Esophagus (tissue), 2 donors: ENCODE data around the gene SPATA19. TPM values are rescaled to one million over a fixed set of nuclear protein-coding genes. Genes with fewer than 3 reads are reported as not detected.

Experiments used
- H3K27ac ChIP-seq, 2 donors: one replicate each; pipeline ENCODE4 v1.5.1; 2013; ENCODE audit warnings: low read depth in 2 of 2, mild to moderate bottlenecking in 2 of 2, inconsistent platforms in 1 of 2, low read length in 1 of 2, moderate library complexity in 1 of 2
- H3K27me3 ChIP-seq, 2 donors: one replicate each; pipeline ENCODE4 v1.6.1; 2013; ENCODE audit warnings: low read length in 2 of 2, control low read depth in 1 of 2, mild to moderate bottlenecking in 1 of 2; ENCODE audit not compliant: insufficient read depth in 2 of 2, control insufficient read depth in 1 of 2
- H3K36me3 ChIP-seq, 2 donors: one replicate each; pipeline ENCODE4 v1.6.1; 2013; ENCODE audit warnings: low read length in 1 of 2; ENCODE audit not compliant: control insufficient read depth in 2 of 2, insufficient read depth in 2 of 2
- H3K4me1 ChIP-seq, 2 donors: one replicate each; pipeline ENCODE4 v1.6.1; 2013; ENCODE audit warnings: low read length in 1 of 2; ENCODE audit not compliant: control insufficient read depth in 2 of 2, insufficient read depth in 2 of 2
- H3K4me3 ChIP-seq, 2 donors: one replicate each; pipeline ENCODE4 v1.5.1; 2013; ENCODE audit warnings: low read length in 2 of 2, mild to moderate bottlenecking in 2 of 2, low read depth in 1 of 2, moderate library complexity in 1 of 2
- H3K9me3 ChIP-seq, 2 donors: one replicate each; pipeline ENCODE4 v1.6.1; 2013; ENCODE audit warnings: mild to moderate bottlenecking in 2 of 2, low read depth in 1 of 2, low read length in 1 of 2, moderate library complexity in 1 of 2; ENCODE audit not compliant: control insufficient read depth in 2 of 2, insufficient read depth in 1 of 2
- WGBS, 2 donors: extraction: QIAGEN DNeasy Blood & Tissue Kit; methylation state at CpG; one replicate each; pipeline ENCODE4 v1.1.7; 2013; 5-methylcytosine and 5-hydroxymethylcytosine counted together
- polyA plus RNA-seq, 2 donors: library from polyadenylated mRNA; stranded (reverse); fragments of 200-250 nt; gene quantifications; one replicate each; pipeline ENCODE4 v1.2.3, GENCODE V29; 2013
- donor health status: healthy with polysubstance abuse.
- donor health status: Bipolar disorder and iron deficiency.

Gene SPATA19
- under 1 TPM in 1 of 2 donors, not detected in 1; 0.08 TPM for polyA plus RNA-seq

- Histone ChIP-seq H3K27ac (no peak within 1 kb of the TSS), H3K4me1 (no peaks in the 10 kb centered on the region), H3K9me3 (peaks cover 2 to 3% of the 10 kb centered on the region in 2 donors), H3K27me3 (no peaks in the 10 kb centered on the region), H3K36me3 (no peaks in the 10 kb centered on the region), H3K4me3 (no peak within 1 kb of the TSS)
- 58 to 65% methylated on average over 2 of the region's 2 CpGs for WGBS, 2 donors
Observed at GRCh38 chr11:133845413-133845812, at the start of gene SPATA19. Gene SPATA19 (minus strand): TSS chr11:133845513. CDS start chr11:133845446, 67 bp downstream.

- H3K9me3 ChIP-seq = no peaks in the 10 kb centered on the region
- H3K27me3 ChIP-seq = no peaks in the 10 kb centered on the region
- no peak overlapping the region for H3K4me3 ChIP-seq
- no peak overlapping the region for H3K27ac ChIP-seq
- H3K36me3 ChIP-seq = no peaks in the 10 kb centered on the region
- WGBS, 2 donors = 47 to 50% methylated on average over 10 of the region's 10 CpGs
- no peaks in the 10 kb centered on the region for H3K4me1 ChIP-seq
Observed at GRCh38 chr11:133895061-133895479, 49.8 kb upstream of the SPATA19 start.

GRCh38 chr11:133893381-133893780 lies 48.1 kb upstream of the SPATA19 start:
- Histone ChIP-seq H3K27me3 (no peaks in the 10 kb centered on the region), H3K4me3 (no peak overlapping the region), H3K9me3 (no peaks in the 10 kb centered on the region), H3K36me3 (no peaks in the 10 kb centered on the region), H3K4me1 (no peaks in the 10 kb centered on the region), H3K27ac (no peak overlapping the region)
- WGBS, 2 donors = 56 to 72% methylated on average over 10 to 14 of the region's 14 CpGs

GRCh38 chr11:133892584-133893380 lies 47.5 kb upstream of the SPATA19 start:
- WGBS, 2 donors = 85 to 87% methylated on average over 19 of the region's 19 CpGs
- H3K27me3 ChIP-seq = no peaks in the 10 kb centered on the region
- no peak overlapping the region for H3K27ac ChIP-seq
- H3K4me3 ChIP-seq = no peak overlapping the region
- H3K4me1 ChIP-seq = no peaks in the 10 kb centered on the region
- H3K36me3 ChIP-seq = no peaks in the 10 kb centered on the region
- H3K9me3 ChIP-seq = no peaks in the 10 kb centered on the region

GRCh38 chr11:133892126-133892525 lies 46.8 kb upstream of the SPATA19 start:
- Histone ChIP-seq H3K4me3 (no peak overlapping the region), H3K36me3 (no peaks in the 10 kb centered on the region), H3K9me3 (no peaks in the 10 kb centered on the region), H3K4me1 (no peaks in the 10 kb centered on the region), H3K27me3 (no peaks in the 10 kb centered on the region), H3K27ac (no peak overlapping the region)
- WGBS, 2 donors = 72 to 74% methylated on average over 8 of the region's 8 CpGs

GRCh38 chr11:133889893-133890292 lies 44.6 kb upstream of the SPATA19 start:
- Histone ChIP-seq H3K27me3 (no peaks in the 10 kb centered on the region), H3K27ac (no peak overlapping the region), H3K9me3 (no peaks in the 10 kb centered on the region), H3K36me3 (no peaks in the 10 kb centered on the region), H3K4me3 (no peak overlapping the region), H3K4me1 (no peaks in the 10 kb centered on the region)
- 79 to 83% methylated on average over 3 of the region's 3 CpGs for WGBS, 2 donors

GRCh38 chr11:133889188-133889587 lies 43.9 kb upstream of the SPATA19 start:
- Histone ChIP-seq H3K27me3 (no peaks in the 10 kb centered on the region), H3K36me3 (no peaks in the 10 kb centered on the region), H3K9me3 (no peaks in the 10 kb centered on the region), H3K4me3 (no peak overlapping the region), H3K27ac (no peak overlapping the region), H3K4me1 (no peaks in the 10 kb centered on the region)
- 74 to 75% methylated on average over 5 of the region's 5 CpGs for WGBS, 2 donors

- Histone ChIP-seq H3K4me1 (no peaks in the 10 kb centered on the region), H3K36me3 (no peaks in the 10 kb centered on the region), H3K4me3 (no peak overlapping the region), H3K9me3 (no peaks in the 10 kb centered on the region), H3K27ac (no peak overlapping the region), H3K27me3 (no peaks in the 10 kb centered on the region)
- 64% methylated on average over 5 of the region's 5 CpGs for WGBS, 2 donors
Observed at GRCh38 chr11:133887692-133888332, 42.5 kb upstream of the SPATA19 start.

- Histone ChIP-seq H3K27me3 (no peaks in the 10 kb centered on the region), H3K4me3 (no peak overlapping the region), H3K9me3 (no peaks in the 10 kb centered on the region), H3K4me1 (no peaks in the 10 kb centered on the region), H3K27ac (no peak overlapping the region), H3K36me3 (no peaks in the 10 kb centered on the region)
- WGBS, 2 donors = 79 to 84% methylated on average over 3 of the region's 3 CpGs
Observed at GRCh38 chr11:133886029-133886428, 40.7 kb upstream of the SPATA19 start.
